Measurements from ENCODE around the gene HACL1.

Gene HACL1

GRCh38 chr3:15637131-15637951 lies 36.0 kb upstream of the HACL1 start:
- no peaks in the 10 kb centered on the region for H3K9me3 ChIP-seq (ENCODE audit: control insufficient read depth, insufficient read depth, low read length)
- H3K36me3 ChIP-seq (ENCODE audit: control insufficient read depth, insufficient read depth, low read length): peaks cover 9% of the 10 kb centered on the region
- no peak overlapping the region for H3K27ac ChIP-seq (ENCODE audit: low read depth, low read length)
- H3K4me1 ChIP-seq (ENCODE audit: control insufficient read depth, insufficient read depth, low read length): peaks cover 38% of the 10 kb centered on the region
- H3K4me3 ChIP-seq (ENCODE audit: low read depth, low read length): no peak overlapping the region
- no peaks in the 10 kb centered on the region for H3K27me3 ChIP-seq (ENCODE audit: control insufficient read depth, insufficient read depth, low read length)
- no peak overlapping the region for H3K9ac ChIP-seq (ENCODE audit: low read depth, low read length)

GRCh38 chr3:15636028-15636709 lies 34.8 kb upstream of the HACL1 start:
- Histone ChIP-seq H3K9me3 (ENCODE audit: control insufficient read depth, insufficient read depth, low read length) (no peaks in the 10 kb centered on the region), H3K9ac (ENCODE audit: low read depth, low read length) (no peak overlapping the region), H3K27me3 (ENCODE audit: control insufficient read depth, insufficient read depth, low read length) (no peaks in the 10 kb centered on the region), H3K4me3 (ENCODE audit: low read depth, low read length) (no peak overlapping the region), H3K36me3 (ENCODE audit: control insufficient read depth, insufficient read depth, low read length) (peaks cover 4% of the 10 kb centered on the region; the same call in 1 of the 2 replicates), H3K27ac (ENCODE audit: low read depth, low read length) (no peak overlapping the region), H3K4me1 (ENCODE audit: control insufficient read depth, insufficient read depth, low read length) (peaks cover 49% of the 10 kb centered on the region)

- H3K4me1 ChIP-seq (ENCODE audit: control insufficient read depth, insufficient read depth, low read length): peaks cover 59% of the 10 kb centered on the region
- no peaks in the 10 kb centered on the region for H3K9me3 ChIP-seq (ENCODE audit: control insufficient read depth, insufficient read depth, low read length)
- no peak overlapping the region for H3K27ac ChIP-seq (ENCODE audit: low read depth, low read length)
- H3K4me3 ChIP-seq (ENCODE audit: low read depth, low read length): no peak overlapping the region
- H3K27me3 ChIP-seq (ENCODE audit: control insufficient read depth, insufficient read depth, low read length): no peaks in the 10 kb centered on the region
- H3K36me3 ChIP-seq (ENCODE audit: control insufficient read depth, insufficient read depth, low read length): peaks cover 4% of the 10 kb centered on the region; the same call in 1 of the 2 replicates
- H3K9ac ChIP-seq (ENCODE audit: low read depth, low read length): no peak overlapping the region
These were observed 33.8 kb upstream of the HACL1 start for GRCh38 chr3:15635121-15635661.

GRCh38 chr3:15634671-15635070 lies 33.3 kb upstream of the HACL1 start:
- Histone ChIP-seq H3K27me3 (ENCODE audit: control insufficient read depth, insufficient read depth, low read length) (no peaks in the 10 kb centered on the region), H3K4me3 (ENCODE audit: low read depth, low read length) (no peak overlapping the region), H3K4me1 (ENCODE audit: control insufficient read depth, insufficient read depth, low read length) (peaks cover 63% of the 10 kb centered on the region), H3K27ac (ENCODE audit: low read depth, low read length) (no peak overlapping the region), H3K9ac (ENCODE audit: low read depth, low read length) (no peak overlapping the region), H3K36me3 (ENCODE audit: control insufficient read depth, insufficient read depth, low read length) (peaks cover 4% of the 10 kb centered on the region; the same call in 1 of the 2 replicates), H3K9me3 (ENCODE audit: control insufficient read depth, insufficient read depth, low read length) (no peaks in the 10 kb centered on the region)

- H3K27me3 ChIP-seq (ENCODE audit: control insufficient read depth, insufficient read depth, low read length): no peaks in the 10 kb centered on the region
- no peak overlapping the region; the same call in 1 of the 2 replicates for H3K9ac ChIP-seq (ENCODE audit: low read depth, low read length)
- H3K27ac ChIP-seq (ENCODE audit: low read depth, low read length): peak overlapping the region; percentile 88
- H3K4me1 ChIP-seq (ENCODE audit: control insufficient read depth, insufficient read depth, low read length): peaks cover 64% of the 10 kb centered on the region
- peaks cover 4% of the 10 kb centered on the region; the same call in 1 of the 2 replicates for H3K36me3 ChIP-seq (ENCODE audit: control insufficient read depth, insufficient read depth, low read length)
- H3K9me3 ChIP-seq (ENCODE audit: control insufficient read depth, insufficient read depth, low read length): no peaks in the 10 kb centered on the region
- no peak overlapping the region for H3K4me3 ChIP-seq (ENCODE audit: low read depth, low read length)
These were observed 32.6 kb upstream of the HACL1 start for GRCh38 chr3:15633766-15634598.

- Histone ChIP-seq H3K4me3 (ENCODE audit: low read depth, low read length) (peak overlapping the region; percentile 24; the same call in 1 of the 2 replicates), H3K36me3 (ENCODE audit: control insufficient read depth, insufficient read depth, low read length) (peaks cover 4% of the 10 kb centered on the region; the same call in 1 of the 2 replicates)
These were observed 31.8 kb upstream of the HACL1 start for GRCh38 chr3:15633159-15633558.

GRCh38 chr3:15632212-15632580 lies 30.8 kb upstream of the HACL1 start:
- H3K4me1 ChIP-seq (ENCODE audit: control insufficient read depth, insufficient read depth, low read length): peaks cover 64% of the 10 kb centered on the region
- no peaks in the 10 kb centered on the region for H3K9me3 ChIP-seq (ENCODE audit: control insufficient read depth, insufficient read depth, low read length)
- peaks cover 3% of the 10 kb centered on the region; the same call in 1 of the 2 replicates for H3K36me3 ChIP-seq (ENCODE audit: control insufficient read depth, insufficient read depth, low read length)
- no peak overlapping the region for H3K9ac ChIP-seq (ENCODE audit: low read depth, low read length)
- peak overlapping the region; percentile 78 for H3K27ac ChIP-seq (ENCODE audit: low read depth, low read length)
- H3K27me3 ChIP-seq (ENCODE audit: control insufficient read depth, insufficient read depth, low read length): no peaks in the 10 kb centered on the region
- H3K4me3 ChIP-seq (ENCODE audit: low read depth, low read length): no peak overlapping the region

More at GRCh38 chr3:15633159-15633558, 31.8 kb upstream of the HACL1 start:
- Histone ChIP-seq H3K27ac (ENCODE audit: low read depth, low read length) (peak overlapping the region; percentile 88), H3K9me3 (ENCODE audit: control insufficient read depth, insufficient read depth, low read length) (no peaks in the 10 kb centered on the region), H3K4me1 (ENCODE audit: control insufficient read depth, insufficient read depth, low read length) (peaks cover 64% of the 10 kb centered on the region), H3K9ac (ENCODE audit: low read depth, low read length) (no peak overlapping the region), H3K27me3 (ENCODE audit: control insufficient read depth, insufficient read depth, low read length) (no peaks in the 10 kb centered on the region)

GRCh38 chr3:15631426-15632211 lies 30.2 kb upstream of the HACL1 start:
- Histone ChIP-seq H3K36me3 (ENCODE audit: control insufficient read depth, insufficient read depth, low read length) (no peaks in the 10 kb centered on the region), H3K4me1 (ENCODE audit: control insufficient read depth, insufficient read depth, low read length) (peaks cover 64% of the 10 kb centered on the region), H3K9ac (ENCODE audit: low read depth, low read length) (no peak overlapping the region), H3K27ac (ENCODE audit: low read depth, low read length) (no peak overlapping the region), H3K4me3 (ENCODE audit: low read depth, low read length) (no peak overlapping the region), H3K27me3 (ENCODE audit: control insufficient read depth, insufficient read depth, low read length) (no peaks in the 10 kb centered on the region), H3K9me3 (ENCODE audit: control insufficient read depth, insufficient read depth, low read length) (no peaks in the 10 kb centered on the region)

- no peak overlapping the region for H3K9ac ChIP-seq (ENCODE audit: low read depth, low read length)
- no peaks in the 10 kb centered on the region for H3K36me3 ChIP-seq (ENCODE audit: control insufficient read depth, insufficient read depth, low read length)
- no peaks in the 10 kb centered on the region for H3K27me3 ChIP-seq (ENCODE audit: control insufficient read depth, insufficient read depth, low read length)
- H3K4me3 ChIP-seq (ENCODE audit: low read depth, low read length): no peak overlapping the region
- no peaks in the 10 kb centered on the region for H3K9me3 ChIP-seq (ENCODE audit: control insufficient read depth, insufficient read depth, low read length)
- H3K4me1 ChIP-seq (ENCODE audit: control insufficient read depth, insufficient read depth, low read length): peaks cover 59% of the 10 kb centered on the region
- H3K27ac ChIP-seq (ENCODE audit: low read depth, low read length): peak overlapping the region; percentile 63
These were observed 29.4 kb upstream of the HACL1 start for GRCh38 chr3:15630646-15631350.
